Mucosa of rectum (tissue), 2 donors: ENCODE results near the gene SMAD3.

Experiments
- H3K27ac ChIP-seq, 2 donors: one replicate each; pipeline ENCODE4 v1.7.0; 2013; ENCODE audit warnings: inconsistent platforms in 2 of 2, low read depth in 2 of 2, low read length in 2 of 2
- H3K27me3 ChIP-seq, 2 donors: one replicate each; pipeline ENCODE4 v1.7.0; 2013; ENCODE audit warnings: low read length in 2 of 2; ENCODE audit not compliant: control insufficient read depth in 2 of 2, insufficient read depth in 2 of 2
- H3K36me3 ChIP-seq, 2 donors: one replicate each; pipeline ENCODE4 v1.7.0; 2013; ENCODE audit warnings: low read length in 2 of 2; ENCODE audit not compliant: control insufficient read depth in 2 of 2, insufficient read depth in 2 of 2
- H3K4me1 ChIP-seq, 2 donors: one replicate each; pipeline ENCODE4 v1.7.0; 2013; ENCODE audit warnings: low read length in 2 of 2, mild to moderate bottlenecking in 1 of 2; ENCODE audit not compliant: control insufficient read depth in 2 of 2, insufficient read depth in 2 of 2
- H3K4me3 ChIP-seq, 2 donors: one replicate each; pipeline ENCODE4 v1.7.0; 2013; ENCODE audit warnings: low read length in 2 of 2
- H3K9ac ChIP-seq, 2 donors: one replicate each; pipeline ENCODE4 v1.7.0; 2013; ENCODE audit warnings: low read length in 2 of 2, low read depth in 1 of 2, mild to moderate bottlenecking in 1 of 2
- H3K9me3 ChIP-seq, 2 donors: one replicate each; pipeline ENCODE4 v1.7.0; 2013; ENCODE audit warnings: low read length in 2 of 2; ENCODE audit not compliant: control insufficient read depth in 2 of 2
- donor health status: healthy.
- donor health status: Normal muscosa, but diverticular disease.

The SMAD3 gene

DNA sequence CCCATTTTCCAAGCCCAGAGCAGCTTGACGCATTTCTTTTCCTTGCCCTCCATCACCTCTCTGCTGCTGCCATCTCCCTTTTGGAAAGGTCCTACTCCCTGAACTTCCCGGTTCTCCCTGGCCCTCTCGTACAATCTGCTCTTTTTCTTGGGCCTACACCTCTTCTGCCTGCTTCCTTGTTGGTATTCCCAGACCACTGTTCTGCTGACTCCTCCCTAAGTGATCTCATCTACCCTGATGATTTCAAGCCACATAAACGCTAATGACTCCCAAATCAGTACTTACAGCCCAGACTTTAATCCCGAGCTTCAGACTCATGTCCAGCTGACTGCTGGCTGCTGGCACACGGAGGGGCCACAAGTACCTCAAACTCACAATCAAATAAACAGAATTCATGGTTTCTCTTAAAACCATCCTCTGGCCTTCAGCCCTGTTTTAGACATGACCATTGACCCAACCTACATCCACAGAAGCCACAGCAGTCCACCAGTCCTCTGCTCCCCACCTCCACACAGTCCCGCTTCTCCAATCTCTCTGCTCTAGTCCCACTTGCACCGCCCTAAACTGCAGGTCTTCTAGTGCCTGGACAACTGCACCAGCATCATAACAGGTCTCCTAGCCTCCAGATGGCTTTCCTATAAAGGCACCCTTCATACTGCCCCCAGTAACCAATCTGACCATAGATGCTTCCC, 131.4 kb downstream of the SMAD3 start:
- H3K9me3 ChIP-seq, result no peaks in the 10 kb centered on the region
- H3K9ac ChIP-seq, result no peak overlapping the region
- no peak overlapping the region for H3K4me3 ChIP-seq
- peaks cover 28 to 29% of the 10 kb centered on the region in 2 donors for H3K36me3 ChIP-seq
- H3K27ac ChIP-seq, result peak overlapping the region in 1 of 2 donors; percentile 45
- H3K4me1 ChIP-seq, result peaks cover 4 to 5% of the 10 kb centered on the region in 2 donors
- no peaks in the 10 kb centered on the region for H3K27me3 ChIP-seq

DNA sequence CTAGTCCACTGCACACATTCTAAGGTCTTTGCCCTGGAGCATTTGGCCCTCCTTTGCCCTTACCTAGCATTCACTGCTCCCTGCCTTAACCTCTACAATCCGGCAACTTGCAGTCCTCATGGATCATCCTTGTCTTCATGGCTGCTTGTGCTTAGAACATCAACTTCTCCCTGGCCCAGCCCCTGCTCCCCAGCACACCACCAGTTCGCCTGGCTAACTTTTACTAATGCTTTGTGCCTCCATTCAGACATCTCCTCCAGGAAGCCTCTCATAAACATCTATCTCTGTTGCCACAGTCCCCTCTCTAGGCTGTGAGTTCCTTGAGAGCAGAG, 131.9 kb downstream of the SMAD3 start:
- H3K27ac ChIP-seq, result peak overlapping the region in 1 of 2 donors; percentile 4
- no peak overlapping the region for H3K4me3 ChIP-seq
- peaks cover 27 to 29% of the 10 kb centered on the region in 2 donors for H3K36me3 ChIP-seq
- H3K27me3 ChIP-seq, result no peaks in the 10 kb centered on the region
- H3K9ac ChIP-seq, result no peak overlapping the region
- no peaks in the 10 kb centered on the region for H3K9me3 ChIP-seq
- peaks cover 4 to 5% of the 10 kb centered on the region in 2 donors for H3K4me1 ChIP-seq

DNA sequence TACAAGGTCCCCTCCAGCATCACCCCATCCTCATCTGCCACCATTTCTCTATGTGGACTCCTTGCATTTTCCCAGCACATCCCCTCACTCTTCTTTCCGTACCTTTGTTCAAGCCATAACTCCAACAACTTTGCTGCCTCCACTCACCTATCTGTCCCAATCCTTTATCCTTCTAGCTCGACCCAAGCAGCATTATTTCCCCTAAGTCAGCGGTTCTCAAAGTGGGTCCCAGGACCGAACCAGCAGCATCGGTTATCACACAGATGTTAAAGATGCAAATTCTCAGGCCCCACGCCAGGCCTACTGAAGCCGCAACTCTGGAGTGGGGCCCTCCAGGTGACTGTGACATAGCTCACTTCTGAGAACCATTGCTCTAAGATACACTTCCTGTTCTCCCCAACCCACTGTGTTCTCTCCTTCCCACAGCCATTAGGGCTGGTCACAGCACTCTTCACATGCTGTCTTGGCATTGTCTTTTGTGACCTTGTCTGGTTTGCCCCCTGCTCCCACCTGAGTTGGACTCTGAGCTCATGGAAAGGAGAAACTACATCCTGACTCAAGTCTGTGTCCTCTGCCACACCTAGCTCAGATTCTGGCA, 132.9 kb downstream of the SMAD3 start:
- Histone ChIP-seq H3K4me1 (peaks cover 4 to 5% of the 10 kb centered on the region in 2 donors), H3K27ac (no peak overlapping the region)

DNA sequence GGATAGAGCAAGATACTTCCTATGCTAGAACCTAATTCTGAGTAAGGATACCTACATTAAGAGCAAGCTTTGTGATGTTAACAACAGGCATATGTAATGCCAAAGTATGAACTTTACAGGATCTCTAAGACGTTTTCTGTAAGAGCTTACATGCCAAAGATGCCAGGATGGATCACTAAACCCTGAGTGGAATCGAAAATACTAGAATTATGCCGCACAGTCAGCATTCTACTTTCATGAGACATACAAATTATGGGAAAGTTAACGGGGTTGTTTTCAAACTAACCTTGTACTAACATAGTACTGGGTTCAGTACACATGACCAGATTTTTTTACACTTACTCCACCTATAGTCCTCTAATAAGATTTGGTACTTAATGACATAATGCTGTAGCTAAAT, 134.0 kb downstream of the SMAD3 start:
- Histone ChIP-seq H3K4me1 (peaks cover 4 to 5% of the 10 kb centered on the region in 2 donors), H3K9ac (no peak overlapping the region), H3K36me3 (peaks cover 24 to 29% of the 10 kb centered on the region in 2 donors), H3K27ac (no peak overlapping the region), H3K9me3 (no peaks in the 10 kb centered on the region), H3K27me3 (no peaks in the 10 kb centered on the region), H3K4me3 (no peak overlapping the region)

More for the DNA sequence above, 132.9 kb downstream of the SMAD3 start:
- Histone ChIP-seq H3K9ac (no peak overlapping the region), H3K9me3 (no peaks in the 10 kb centered on the region), H3K4me3 (no peak overlapping the region), H3K36me3 (peaks cover 30 to 35% of the 10 kb centered on the region in 2 donors), H3K27me3 (no peaks in the 10 kb centered on the region)

DNA sequence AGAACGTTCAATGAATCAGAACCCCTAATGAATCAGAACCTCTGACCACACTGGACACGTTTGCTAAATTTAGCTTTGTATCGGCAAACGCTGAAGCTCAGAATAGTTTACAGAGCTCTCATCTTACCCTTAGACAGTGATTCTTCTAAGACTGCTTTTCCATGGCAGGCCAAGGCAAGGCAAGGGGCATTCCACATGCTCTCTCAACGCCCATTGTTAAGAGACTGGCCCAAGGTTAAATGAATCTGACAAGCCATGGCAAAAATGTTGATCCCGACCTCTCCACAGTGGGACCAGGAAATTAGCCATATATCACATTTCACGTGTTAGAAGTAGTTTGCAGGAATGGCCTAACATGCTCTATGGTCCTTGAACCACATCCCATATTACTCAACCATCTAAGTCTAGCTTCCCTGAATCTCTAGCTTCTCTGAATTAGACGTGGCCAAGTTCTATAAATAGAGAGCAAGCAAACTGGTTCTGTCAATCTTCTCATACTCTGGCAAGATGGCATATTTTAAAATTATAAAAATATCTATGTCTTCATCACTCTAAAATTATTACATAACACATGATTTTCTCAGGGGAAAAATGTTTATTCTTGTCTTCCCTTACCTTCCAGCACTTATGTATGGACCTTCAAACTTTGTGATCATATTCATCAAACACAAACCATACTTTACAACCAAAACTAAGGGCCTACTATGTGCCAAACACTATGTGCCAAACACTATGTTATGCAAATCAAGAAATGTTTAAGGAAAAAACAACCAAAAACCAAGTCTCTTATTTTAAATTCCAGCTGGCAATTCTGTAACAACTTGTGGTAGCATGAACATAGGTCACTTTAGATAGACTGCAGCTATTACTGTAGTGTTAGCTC, 134.7 kb downstream of the SMAD3 start:
- Histone ChIP-seq H3K4me1 (peaks cover 4 to 5% of the 10 kb centered on the region in 2 donors), H3K27ac (no peak overlapping the region)

DNA sequence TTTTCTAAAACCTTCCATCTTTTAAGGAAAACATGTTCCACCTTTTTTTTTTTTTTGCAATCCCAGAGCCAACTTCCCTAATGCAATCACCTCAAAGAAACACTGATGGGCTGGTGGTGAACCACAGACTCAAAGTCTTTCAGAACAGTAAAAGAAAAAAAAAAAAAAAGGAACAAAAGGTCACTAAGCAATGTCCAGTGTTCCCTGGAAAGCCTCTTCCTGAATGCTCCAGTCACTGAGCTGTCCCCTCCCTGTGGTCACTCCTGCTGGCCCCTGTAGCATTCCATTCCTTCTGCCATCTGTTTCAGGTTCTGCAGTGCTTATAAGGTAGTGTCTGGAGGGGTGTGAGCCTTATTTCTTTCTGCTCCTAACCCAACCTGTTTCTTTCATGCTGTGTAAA, 135.7 kb downstream of the SMAD3 start:
- H3K4me3 ChIP-seq, result no peak overlapping the region
- H3K27me3 ChIP-seq, result no peaks in the 10 kb centered on the region
- H3K36me3 ChIP-seq, result peaks cover 28 to 33% of the 10 kb centered on the region in 2 donors
- peaks cover 4 to 5% of the 10 kb centered on the region in 2 donors for H3K4me1 ChIP-seq
- H3K9me3 ChIP-seq, result no peaks in the 10 kb centered on the region
- no peak overlapping the region for H3K9ac ChIP-seq
- no peak overlapping the region for H3K27ac ChIP-seq

More for the DNA sequence above, 134.7 kb downstream of the SMAD3 start:
- Histone ChIP-seq H3K9ac (no peak overlapping the region), H3K36me3 (peaks cover 20 to 29% of the 10 kb centered on the region in 2 donors), H3K27me3 (no peaks in the 10 kb centered on the region), H3K4me3 (no peak overlapping the region), H3K9me3 (no peaks in the 10 kb centered on the region)

- Histone ChIP-seq H3K27me3 (no peaks in the 10 kb centered on the region), H3K9me3 (no peaks in the 10 kb centered on the region), H3K36me3 (peaks cover 30 to 35% of the 10 kb centered on the region in 2 donors), H3K27ac (no peak overlapping the region), H3K9ac (no peak overlapping the region), H3K4me3 (no peak overlapping the region), H3K4me1 (peaks cover 0 to 3% of the 10 kb centered on the region in 2 donors)
These were observed 136.7 kb downstream of the SMAD3 start for GRCh38 chr15:67202091-67202490.

GRCh38 chr15:67202991-67203390, 137.6 kb downstream of the SMAD3 start:
- H3K27ac ChIP-seq, result no peak overlapping the region
- peaks cover 34 to 43% of the 10 kb centered on the region in 2 donors for H3K36me3 ChIP-seq
- no peaks in the 10 kb centered on the region for H3K9me3 ChIP-seq
- no peaks in the 10 kb centered on the region for H3K27me3 ChIP-seq
- H3K4me1 ChIP-seq, result no peaks in the 10 kb centered on the region
- no peak overlapping the region for H3K4me3 ChIP-seq
- H3K9ac ChIP-seq, result no peak overlapping the region

- H3K9ac ChIP-seq, result no peak overlapping the region
- no peaks in the 10 kb centered on the region for H3K27me3 ChIP-seq
- no peaks in the 10 kb centered on the region for H3K9me3 ChIP-seq
- no peak overlapping the region for H3K4me3 ChIP-seq
- no peaks in the 10 kb centered on the region for H3K4me1 ChIP-seq
- H3K27ac ChIP-seq, result no peak overlapping the region
- peaks cover 20 to 23% of the 10 kb centered on the region in 2 donors for H3K36me3 ChIP-seq
These were observed 142.3 kb downstream of the SMAD3 start for GRCh38 chr15:67207555-67208207.
